ENCODE measurements around the gene CTSZ.

- TF ChIP-seq POLR2A (IDR thresholded peaks at IDR 0.05; ENCODE audit: low read depth, low read length) (no peak), POLR2AphosphoS5 (IDR thresholded peaks at IDR 0.05; ENCODE audit: low read depth, low read length) (no peak), TAF1 (IDR thresholded peaks at IDR 0.05; ENCODE audit: low read depth, low read length) (no peak)
Measured at GRCh38 chr20:58982406-58983114, 24.5 kb downstream of the CTSZ start.
